ENCODE results near the gene PPP1R9A. TPM values are rescaled to one million over a fixed set of nuclear protein-coding genes. Genes with fewer than 3 reads are reported as not detected.

Gene PPP1R9A
- total RNA-seq, 4 donors from 2014 or later = 5.9 to 38.2 (median 13.7) TPM

DNA sequence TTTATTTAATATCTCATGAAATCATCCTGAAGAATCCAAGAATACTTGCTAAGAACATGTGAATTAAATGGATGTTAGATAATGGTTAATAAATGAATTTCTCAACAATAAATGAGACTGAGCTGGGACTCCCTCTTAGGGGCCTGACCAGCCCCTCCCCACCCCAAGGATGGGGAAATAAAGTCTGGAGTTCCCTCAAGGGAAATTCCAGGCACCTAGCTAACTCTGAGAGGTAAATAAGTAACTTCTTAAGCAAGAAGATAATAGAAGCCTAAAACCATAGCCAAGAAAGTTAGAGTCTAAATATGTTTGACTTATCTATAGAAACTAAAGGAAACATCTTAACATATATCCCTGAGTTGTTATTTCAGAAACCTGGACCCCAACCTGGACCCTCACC, 32.2 kb upstream of the PPP1R9A start:
- Histone ChIP-seq H3K36me3 (no peaks in the 10 kb centered on the region), H3K27me3 (no peaks in the 10 kb centered on the region), H3K4me1 (no peaks in the 10 kb centered on the region), H3K9me3 (no peaks in the 10 kb centered on the region), H3K4me3 (no peak overlapping the region), H3K27ac (no peak overlapping the region)
- no peak for DNase-seq
- TF ChIP-seq POLR2A (IDR thresholded peaks at IDR 0.05) = no peak
- TF ChIP-seq, protein P1, sequence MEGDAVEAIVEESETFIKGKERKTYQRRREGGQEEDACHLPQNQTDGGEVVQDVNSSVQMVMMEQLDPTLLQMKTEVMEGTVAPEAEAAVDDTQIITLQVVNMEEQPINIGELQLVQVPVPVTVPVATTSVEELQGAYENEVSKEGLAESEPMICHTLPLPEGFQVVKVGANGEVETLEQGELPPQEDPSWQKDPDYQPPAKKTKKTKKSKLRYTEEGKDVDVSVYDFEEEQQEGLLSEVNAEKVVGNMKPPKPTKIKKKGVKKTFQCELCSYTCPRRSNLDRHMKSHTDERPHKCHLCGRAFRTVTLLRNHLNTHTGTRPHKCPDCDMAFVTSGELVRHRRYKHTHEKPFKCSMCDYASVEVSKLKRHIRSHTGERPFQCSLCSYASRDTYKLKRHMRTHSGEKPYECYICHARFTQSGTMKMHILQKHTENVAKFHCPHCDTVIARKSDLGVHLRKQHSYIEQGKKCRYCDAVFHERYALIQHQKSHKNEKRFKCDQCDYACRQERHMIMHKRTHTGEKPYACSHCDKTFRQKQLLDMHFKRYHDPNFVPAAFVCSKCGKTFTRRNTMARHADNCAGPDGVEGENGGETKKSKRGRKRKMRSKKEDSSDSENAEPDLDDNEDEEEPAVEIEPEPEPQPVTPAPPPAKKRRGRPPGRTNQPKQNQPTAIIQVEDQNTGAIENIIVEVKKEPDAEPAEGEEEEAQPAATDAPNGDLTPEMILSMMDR (IDR thresholded peaks at IDR 0.05 in 4 of 5, conservative IDR thresholded peaks at IDR 0.05 in 1 of 5) = no peak
- intact Hi-C loops (cut with DNase I; ENCODE audit: low total_unique reads) (no loop called here), in situ Hi-C loops (cut with MboI; ENCODE audit: low sequenced_read_pairs in 4 of 4) (no loop called here)
- ATAC-seq = no peak

DNA sequence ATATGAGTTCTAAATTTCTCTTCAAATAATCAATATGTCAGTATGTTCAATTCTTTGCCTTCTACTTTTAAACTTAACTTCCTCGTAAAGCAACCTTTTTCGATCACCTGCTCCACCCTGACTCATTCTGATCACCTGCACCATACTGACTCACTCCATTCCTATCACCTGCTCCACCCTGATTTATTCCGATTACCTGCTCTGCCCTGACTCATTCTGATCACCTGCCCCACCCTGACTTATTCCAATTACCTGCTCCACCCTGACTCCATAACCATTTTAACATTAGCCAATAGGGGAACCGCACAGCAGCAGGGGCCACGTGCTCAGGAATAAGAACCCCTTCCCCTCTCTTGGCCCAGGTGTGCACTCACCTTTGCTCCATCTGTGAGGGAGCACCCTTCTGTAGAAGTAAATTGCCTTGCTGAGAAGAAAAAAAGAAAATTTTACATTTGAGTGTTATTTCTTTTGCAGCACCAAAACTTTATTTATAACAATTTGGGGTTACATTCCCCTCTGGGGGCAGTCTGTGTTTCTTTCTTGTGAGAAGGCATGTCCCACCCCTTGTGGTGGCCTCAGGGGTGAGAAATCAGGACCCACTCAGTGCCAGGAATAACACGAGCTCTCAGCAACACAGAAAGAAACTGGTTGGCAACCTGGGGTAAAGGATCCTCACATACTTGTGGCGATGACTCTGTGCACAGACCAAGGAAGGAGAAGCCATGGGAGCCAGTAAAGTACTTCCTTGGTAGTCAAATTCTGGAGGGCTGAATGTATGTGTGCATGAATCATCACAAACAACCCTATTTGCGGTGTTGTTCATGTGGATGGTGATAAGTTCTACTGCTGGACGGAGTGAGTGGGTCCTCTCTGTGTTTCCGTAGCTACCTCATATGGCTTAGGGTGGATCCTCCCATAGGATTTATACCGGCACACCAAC, 29.4 kb upstream of the PPP1R9A start:
- ATAC-seq (no peak), DNase-seq (no peak)
- Histone ChIP-seq H3K9me3 (no peaks in the 10 kb centered on the region), H3K27me3 (no peaks in the 10 kb centered on the region), H3K27ac (no peak overlapping the region), H3K36me3 (no peaks in the 10 kb centered on the region), H3K4me3 (no peak overlapping the region), H3K4me1 (no peaks in the 10 kb centered on the region)
- TF ChIP-seq, protein P1 (IDR thresholded peaks at IDR 0.05 in 4 of 5, conservative IDR thresholded peaks at IDR 0.05 in 1 of 5) = no peak
- no peak for TF ChIP-seq POLR2A (IDR thresholded peaks at IDR 0.05)
- intact Hi-C loops (cut with DNase I; ENCODE audit: low total_unique reads) (no loop called here), in situ Hi-C loops (cut with MboI; ENCODE audit: low sequenced_read_pairs in 4 of 4) (no loop called here)

DNA sequence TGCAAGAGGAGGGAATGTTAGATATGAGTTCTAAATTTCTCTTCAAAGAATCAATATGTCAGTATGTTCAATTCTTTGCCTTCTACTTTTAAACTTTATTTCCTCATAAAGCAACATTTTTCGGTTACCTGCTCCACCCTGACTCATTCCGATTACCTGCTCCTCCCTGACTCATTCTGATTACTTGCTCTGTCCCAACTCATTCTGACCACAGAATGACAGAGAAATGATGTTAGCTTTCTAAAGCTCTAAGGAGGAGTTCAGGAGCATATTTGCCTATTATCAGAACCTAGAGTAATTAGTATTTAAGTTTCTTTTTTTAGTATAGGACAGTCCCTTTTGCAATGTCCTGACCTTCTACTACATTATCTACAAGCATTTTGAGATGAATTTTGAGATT, 24.5 kb upstream of the PPP1R9A start:
- Histone ChIP-seq H3K4me3 (no peak overlapping the region), H3K9me3 (no peaks in the 10 kb centered on the region), H3K27ac (no peak overlapping the region), H3K4me1 (no peaks in the 10 kb centered on the region), H3K36me3 (no peaks in the 10 kb centered on the region), H3K27me3 (no peaks in the 10 kb centered on the region)
- TF ChIP-seq, protein P1 (IDR thresholded peaks at IDR 0.05 in 4 of 5, conservative IDR thresholded peaks at IDR 0.05 in 1 of 5) = no peak
- no peak for TF ChIP-seq POLR2A (IDR thresholded peaks at IDR 0.05)
- intact Hi-C loops (cut with DNase I; ENCODE audit: low total_unique reads) (no loop called here), in situ Hi-C loops (cut with MboI; ENCODE audit: low sequenced_read_pairs in 4 of 4) (no loop called here)
- no peak for ATAC-seq
- no peak for DNase-seq

DNA sequence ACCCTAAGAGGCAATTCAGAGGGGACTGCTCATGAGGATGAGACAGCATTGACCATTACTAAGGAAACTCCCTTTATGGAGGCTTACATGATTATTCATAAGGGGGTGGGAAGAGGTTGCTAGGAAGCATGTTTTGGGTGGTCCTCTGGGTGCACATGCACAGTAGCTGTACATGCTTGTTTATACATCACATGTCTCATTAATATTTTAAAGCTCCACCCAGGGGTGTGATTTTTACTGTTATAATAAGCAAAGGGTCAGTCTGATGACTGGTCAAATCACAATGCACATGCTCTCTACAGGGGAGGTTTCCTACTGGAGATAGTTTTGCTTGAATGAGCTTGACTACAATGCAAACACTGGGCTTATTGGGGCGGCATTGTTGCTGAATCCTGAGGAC, 23.8 kb upstream of the PPP1R9A start:
- in situ Hi-C loops (cut with MboI; ENCODE audit: low sequenced_read_pairs in 4 of 4) = no loop called here
- no peaks in the 10 kb centered on the region for H3K9me3 ChIP-seq
- no peaks in the 10 kb centered on the region for H3K4me1 ChIP-seq
- ATAC-seq (no peak), DNase-seq (no peak)
- no peak overlapping the region for H3K27ac ChIP-seq
- no peak overlapping the region for H3K4me3 ChIP-seq
- TF ChIP-seq, protein P1 (IDR thresholded peaks at IDR 0.05 in 4 of 5, conservative IDR thresholded peaks at IDR 0.05 in 1 of 5) = no peak
- TF ChIP-seq POLR2A (IDR thresholded peaks at IDR 0.05) = no peak
- H3K36me3 ChIP-seq = no peaks in the 10 kb centered on the region
- intact Hi-C loops (cut with DNase I; ENCODE audit: low total_unique reads) = no loop called here
- no peaks in the 10 kb centered on the region for H3K27me3 ChIP-seq
